Astrocyte of the cerebellum (primary cell): ENCODE results near the gene MXD3.

ENCODE experiments used
- DNase-seq: peaks from one replicate; pipeline ENCODE4 v3.0.0-alpha.2; 2011; ENCODE audit warnings: low read depth
- H3K4me3 ChIP-seq: 2 replicates; pipeline ENCODE4 v1.5.1; 2011; ENCODE audit warnings: mild to moderate bottlenecking, low read depth, low read length, moderate library complexity
- in situ Hi-C: cut with HindIII; loops from 2 replicates; pipeline ENCODE4 v1.10.0; 2017; ENCODE audit warnings: low sequenced_read_pairs
- TF ChIP-seq, protein P1 (sequence below): IDR thresholded peaks from 2 replicates; pipeline ENCODE4 v1.5.1; 2012; ENCODE audit warnings: low read length, low read depth, moderate library complexity, mild to moderate bottlenecking; ENCODE audit errors: missing control alignments

MXD3 gene

DNA sequence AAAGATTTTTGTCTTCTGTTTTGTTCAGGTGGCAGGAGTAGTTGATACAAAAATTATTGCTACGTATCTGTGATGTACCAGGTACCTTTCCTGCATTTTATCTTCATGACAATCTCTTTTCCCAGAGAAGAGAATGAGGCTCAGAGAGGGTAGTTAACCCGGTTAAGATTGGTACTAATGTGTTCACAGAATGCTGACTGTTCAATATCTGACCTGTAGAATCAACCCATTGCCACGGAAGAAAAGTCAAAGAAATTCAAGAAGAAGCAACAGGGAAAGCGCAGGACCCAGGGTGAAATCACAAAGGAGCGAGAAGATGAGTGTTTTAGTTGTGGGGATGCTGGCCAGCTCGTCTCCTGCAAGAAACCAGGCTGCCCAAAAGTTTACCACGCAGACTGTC, 20.0 kb downstream of the MXD3 start:
- no peak for DNase-seq
- H3K4me3 ChIP-seq = no peak overlapping the region
- in situ Hi-C loops = no loop called here
- TF ChIP-seq, protein P1, sequence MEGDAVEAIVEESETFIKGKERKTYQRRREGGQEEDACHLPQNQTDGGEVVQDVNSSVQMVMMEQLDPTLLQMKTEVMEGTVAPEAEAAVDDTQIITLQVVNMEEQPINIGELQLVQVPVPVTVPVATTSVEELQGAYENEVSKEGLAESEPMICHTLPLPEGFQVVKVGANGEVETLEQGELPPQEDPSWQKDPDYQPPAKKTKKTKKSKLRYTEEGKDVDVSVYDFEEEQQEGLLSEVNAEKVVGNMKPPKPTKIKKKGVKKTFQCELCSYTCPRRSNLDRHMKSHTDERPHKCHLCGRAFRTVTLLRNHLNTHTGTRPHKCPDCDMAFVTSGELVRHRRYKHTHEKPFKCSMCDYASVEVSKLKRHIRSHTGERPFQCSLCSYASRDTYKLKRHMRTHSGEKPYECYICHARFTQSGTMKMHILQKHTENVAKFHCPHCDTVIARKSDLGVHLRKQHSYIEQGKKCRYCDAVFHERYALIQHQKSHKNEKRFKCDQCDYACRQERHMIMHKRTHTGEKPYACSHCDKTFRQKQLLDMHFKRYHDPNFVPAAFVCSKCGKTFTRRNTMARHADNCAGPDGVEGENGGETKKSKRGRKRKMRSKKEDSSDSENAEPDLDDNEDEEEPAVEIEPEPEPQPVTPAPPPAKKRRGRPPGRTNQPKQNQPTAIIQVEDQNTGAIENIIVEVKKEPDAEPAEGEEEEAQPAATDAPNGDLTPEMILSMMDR = no peak

DNA sequence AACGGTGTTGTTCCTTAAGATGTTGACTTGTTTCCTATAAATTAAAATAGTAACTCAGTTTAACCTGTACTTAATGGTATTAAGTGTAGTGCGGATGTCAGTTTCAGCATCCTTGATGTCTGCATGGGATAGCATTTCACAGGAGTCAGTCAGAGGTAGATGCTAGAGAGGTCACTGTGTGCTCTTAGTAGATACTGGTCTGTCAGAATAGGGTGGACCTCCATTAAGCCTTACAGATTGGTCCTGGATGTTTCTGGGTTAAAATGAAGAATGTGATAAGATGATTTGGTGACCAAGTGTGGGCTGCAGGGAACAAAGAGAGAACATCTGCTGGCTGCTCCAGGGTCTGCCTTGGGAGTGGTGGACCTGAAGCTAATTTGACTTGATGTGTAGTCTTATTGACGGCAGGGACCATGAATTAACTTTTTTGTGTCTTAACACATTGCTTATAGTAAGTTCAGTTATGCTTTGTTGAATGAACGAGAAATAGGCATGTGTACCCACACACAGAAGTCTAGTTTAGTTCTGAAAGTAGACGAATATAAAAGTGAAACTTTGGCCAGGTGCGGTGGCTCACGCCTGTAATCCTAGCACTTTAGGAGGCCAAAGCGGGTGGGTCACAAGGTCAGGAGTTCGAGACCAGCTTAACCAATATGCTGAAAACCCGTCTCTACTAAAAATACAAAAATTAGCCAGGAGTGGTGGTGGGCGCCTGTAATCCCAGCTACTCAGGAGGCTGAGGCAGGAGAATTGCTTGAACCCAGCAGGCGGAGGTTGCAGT, 20.7 kb downstream of the MXD3 start:
- no peak for DNase-seq
- TF ChIP-seq, protein P1 = no peak
- no peak overlapping the region for H3K4me3 ChIP-seq
- in situ Hi-C loops = no loop called here

DNA sequence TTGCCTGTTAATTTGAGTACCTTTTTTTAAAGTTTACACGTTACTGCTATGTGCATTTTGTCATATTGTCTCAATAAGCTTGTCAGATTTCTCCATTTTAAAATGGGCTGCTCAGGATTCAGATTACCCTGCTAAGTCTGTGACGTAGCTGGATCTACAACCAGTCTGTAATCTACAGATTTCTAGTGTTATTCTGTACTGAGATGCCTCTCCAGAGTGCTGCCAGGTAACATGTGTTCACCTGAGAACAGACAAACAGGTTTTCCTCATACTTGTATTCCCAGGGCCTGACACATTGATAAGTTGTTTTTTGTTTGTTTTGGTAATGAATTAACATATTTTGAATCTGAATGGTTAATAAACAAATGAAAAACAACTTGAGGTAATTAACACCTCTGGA, 23.5 kb downstream of the MXD3 start:
- in situ Hi-C loops = no loop called here
- TF ChIP-seq, protein P1 = no peak
- no peak overlapping the region for H3K4me3 ChIP-seq
- no peak for DNase-seq

DNA sequence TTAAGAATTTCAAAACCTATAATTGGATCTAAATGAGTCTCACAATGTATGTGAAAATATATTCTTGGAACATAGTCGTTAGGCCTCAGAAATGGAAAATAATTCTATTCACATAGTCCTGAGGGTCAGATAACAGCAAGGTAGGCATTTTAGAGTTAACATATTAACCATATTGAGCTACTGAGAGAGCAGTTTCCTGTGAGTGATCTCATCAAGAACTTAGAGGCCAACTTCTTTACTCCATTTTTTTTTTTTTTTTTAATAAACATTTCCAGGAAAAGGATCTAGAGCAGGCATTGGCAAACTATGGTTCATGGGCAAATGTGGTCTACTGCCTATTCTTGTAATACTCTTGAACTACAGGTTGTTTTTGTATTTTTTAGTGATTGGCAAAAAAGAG, 34.8 kb downstream of the MXD3 start:
- no peak for DNase-seq
- no peak overlapping the region for H3K4me3 ChIP-seq
- TF ChIP-seq, protein P1 = no peak
- in situ Hi-C loops = no loop called here

DNA sequence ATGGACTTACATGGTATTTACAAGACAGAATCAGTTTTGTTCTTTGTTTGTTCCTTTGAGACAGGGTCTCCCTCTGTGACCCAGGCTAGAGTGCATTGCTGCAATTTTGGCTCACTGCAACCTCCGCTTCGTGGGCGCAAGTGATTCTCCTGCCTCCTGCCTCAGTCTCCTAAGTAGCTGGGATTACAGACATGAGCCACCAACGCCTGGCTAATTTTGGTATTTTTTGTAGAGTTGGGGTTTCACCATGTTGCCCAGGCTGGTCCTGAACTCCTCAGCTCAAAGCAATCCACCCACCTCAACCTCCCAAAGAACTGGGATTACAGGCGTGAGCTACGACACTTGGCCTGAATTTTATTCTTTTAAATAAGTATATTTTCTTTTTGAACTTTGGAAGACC, 35.8 kb downstream of the MXD3 start:
- TF ChIP-seq, protein P1 = no peak
- no peak for DNase-seq
- in situ Hi-C loops = no loop called here
- H3K4me3 ChIP-seq = no peak overlapping the region

DNA sequence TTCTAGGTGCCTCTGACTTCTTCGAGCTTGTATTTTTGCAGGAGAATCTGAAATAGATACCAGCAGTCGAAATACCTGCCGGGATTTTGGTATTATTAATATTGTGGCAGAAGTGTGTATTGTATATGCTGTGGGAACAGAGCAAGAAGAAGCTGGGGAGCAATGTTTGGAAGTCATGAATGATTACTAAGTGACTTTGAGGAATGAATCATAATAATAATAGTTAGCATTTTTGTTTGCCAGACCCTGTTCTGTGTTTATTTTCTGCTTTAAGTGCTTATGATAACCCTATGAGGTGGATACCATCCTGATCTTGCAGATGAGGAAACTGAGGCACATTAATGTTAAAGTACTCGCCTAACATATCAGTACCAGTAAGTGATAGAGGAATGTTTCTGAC, 40.6 kb downstream of the MXD3 start:
- no peak overlapping the region for H3K4me3 ChIP-seq
- TF ChIP-seq, protein P1 = no peak
- DNase-seq = no peak
- in situ Hi-C loops = no loop called here
